Osteoblast (primary cell): ENCODE measurements around the gene CELA1. TPM values are rescaled to one million over a fixed set of nuclear protein-coding genes. Genes with fewer than 3 reads are reported as not detected.

Experiments
- DNase-seq: peaks from one replicate; pipeline ENCODE4 v3.0.0; 2011; ENCODE audit warnings: low spot score, mixed read lengths; ENCODE audit not compliant: insufficient read length; ENCODE audit errors: missing footprints
- H2AFZ ChIP-seq: 2 replicates; pipeline ENCODE4 v1.6.0; 2011; ENCODE audit warnings: mild to moderate bottlenecking, low read length
- H3K27ac ChIP-seq: 2 replicates; pipeline ENCODE4 v1.5.1; 2011; ENCODE audit warnings: mild to moderate bottlenecking, low read depth, low read length, moderate library complexity
- H3K27me3 ChIP-seq: 2 replicates; pipeline ENCODE4 v1.6.0; 2012; ENCODE audit warnings: mild to moderate bottlenecking, control low read depth, inconsistent platforms, low read length, moderate library complexity; ENCODE audit not compliant: insufficient read depth
- H3K36me3 ChIP-seq: 2 replicates; pipeline ENCODE4 v1.5.1; 2011; ENCODE audit warnings: mild to moderate bottlenecking, low read length, control low read depth, moderate library complexity; ENCODE audit not compliant: insufficient read depth
- H3K4me1 ChIP-seq: 2 replicates; pipeline ENCODE4 v1.5.1; 2011; ENCODE audit warnings: mild to moderate bottlenecking, low read length, control low read depth, moderate library complexity; ENCODE audit not compliant: insufficient read depth
- H3K4me2 ChIP-seq: 2 replicates; pipeline ENCODE4 v1.6.0; 2011; ENCODE audit warnings: mild to moderate bottlenecking, low read length; ENCODE audit not compliant: insufficient read depth
- H3K4me3 ChIP-seq: fragments of 200-600 bp; sonication (generic); 3 replicates; pipeline ENCODE4 v1.5.1; 2012; ENCODE audit warnings: mild to moderate bottlenecking, low read length, inconsistent platforms; ENCODE audit not compliant: insufficient read depth
- H3K79me2 ChIP-seq: 2 replicates; pipeline ENCODE4 v1.6.0; 2012; ENCODE audit warnings: mild to moderate bottlenecking, low read length, control low read depth, inconsistent platforms; ENCODE audit not compliant: insufficient read depth
- H3K9me3 ChIP-seq: 2 replicates; pipeline ENCODE4 v1.5.1; 2011; ENCODE audit warnings: low read depth, low read length, control low read depth
- H4K20me1 ChIP-seq: 2 replicates; pipeline ENCODE4 v1.6.0; 2012; ENCODE audit warnings: mild to moderate bottlenecking, low read length, control low read depth; ENCODE audit not compliant: insufficient read depth
- total RNA-seq: library from RNA; depleted of rRNA; stranded (reverse); fragments of >200 nt; gene quantifications from 2 replicates; pipeline ENCODE4 v1.2.3, GENCODE V29; 2012
- TF ChIP-seq, protein P1 (sequence below): IDR thresholded peaks from 2 replicates; pipeline ENCODE4 v1.5.1; 2011; ENCODE audit warnings: mild to moderate bottlenecking, low read depth, low read length, moderate library complexity; ENCODE audit errors: extremely low read depth

CELA1 gene
- total RNA-seq, 1 donor, result not detected

DNA sequence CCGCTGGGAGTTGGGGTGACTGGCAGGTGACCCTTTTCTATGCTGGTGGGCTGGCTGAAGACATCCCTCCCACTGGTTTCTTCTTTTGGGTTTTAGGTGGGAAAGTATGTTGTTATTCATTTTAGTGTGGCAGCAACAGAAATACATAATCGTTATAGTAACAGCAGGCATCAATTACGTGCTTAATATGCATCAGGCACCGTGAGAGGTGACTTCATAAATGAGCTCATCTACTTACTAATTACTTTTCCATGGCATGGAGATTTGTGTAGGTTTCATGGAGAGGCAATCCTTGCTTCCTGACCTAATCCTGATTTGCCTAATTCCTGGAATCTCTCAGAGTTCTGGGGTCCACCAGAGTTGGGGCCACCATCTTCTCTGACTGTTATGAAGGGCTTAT lies 13.4 kb upstream of the CELA1 start:
- no peak overlapping the region for H3K4me2 ChIP-seq
- no peaks in the 10 kb centered on the region for H3K36me3 ChIP-seq
- no peaks in the 10 kb centered on the region for H3K79me2 ChIP-seq
- H3K4me1 ChIP-seq, result no peaks in the 10 kb centered on the region
- no peak for DNase-seq
- H3K4me3 ChIP-seq, result no peak overlapping the region
- H2AFZ ChIP-seq, result no peak overlapping the region
- H3K27me3 ChIP-seq, result no peaks in the 10 kb centered on the region
- H3K27ac ChIP-seq, result no peak overlapping the region
- TF ChIP-seq, protein P1, sequence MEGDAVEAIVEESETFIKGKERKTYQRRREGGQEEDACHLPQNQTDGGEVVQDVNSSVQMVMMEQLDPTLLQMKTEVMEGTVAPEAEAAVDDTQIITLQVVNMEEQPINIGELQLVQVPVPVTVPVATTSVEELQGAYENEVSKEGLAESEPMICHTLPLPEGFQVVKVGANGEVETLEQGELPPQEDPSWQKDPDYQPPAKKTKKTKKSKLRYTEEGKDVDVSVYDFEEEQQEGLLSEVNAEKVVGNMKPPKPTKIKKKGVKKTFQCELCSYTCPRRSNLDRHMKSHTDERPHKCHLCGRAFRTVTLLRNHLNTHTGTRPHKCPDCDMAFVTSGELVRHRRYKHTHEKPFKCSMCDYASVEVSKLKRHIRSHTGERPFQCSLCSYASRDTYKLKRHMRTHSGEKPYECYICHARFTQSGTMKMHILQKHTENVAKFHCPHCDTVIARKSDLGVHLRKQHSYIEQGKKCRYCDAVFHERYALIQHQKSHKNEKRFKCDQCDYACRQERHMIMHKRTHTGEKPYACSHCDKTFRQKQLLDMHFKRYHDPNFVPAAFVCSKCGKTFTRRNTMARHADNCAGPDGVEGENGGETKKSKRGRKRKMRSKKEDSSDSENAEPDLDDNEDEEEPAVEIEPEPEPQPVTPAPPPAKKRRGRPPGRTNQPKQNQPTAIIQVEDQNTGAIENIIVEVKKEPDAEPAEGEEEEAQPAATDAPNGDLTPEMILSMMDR, result no peak
- no peaks in the 10 kb centered on the region for H4K20me1 ChIP-seq
- no peaks in the 10 kb centered on the region for H3K9me3 ChIP-seq

GRCh38 chr12:51358496-51358895 lies 12.0 kb upstream of the CELA1 start:
- Histone ChIP-seq H3K9me3 (no peaks in the 10 kb centered on the region), H3K79me2 (no peaks in the 10 kb centered on the region), H3K36me3 (no peaks in the 10 kb centered on the region), H4K20me1 (no peaks in the 10 kb centered on the region), H3K27me3 (no peaks in the 10 kb centered on the region), H2AFZ (no peak overlapping the region), H3K4me3 (no peak overlapping the region), H3K27ac (no peak overlapping the region), H3K4me1 (no peaks in the 10 kb centered on the region), H3K4me2 (no peak overlapping the region)
- TF ChIP-seq, protein P1, result no peak
- no peak for DNase-seq

DNA sequence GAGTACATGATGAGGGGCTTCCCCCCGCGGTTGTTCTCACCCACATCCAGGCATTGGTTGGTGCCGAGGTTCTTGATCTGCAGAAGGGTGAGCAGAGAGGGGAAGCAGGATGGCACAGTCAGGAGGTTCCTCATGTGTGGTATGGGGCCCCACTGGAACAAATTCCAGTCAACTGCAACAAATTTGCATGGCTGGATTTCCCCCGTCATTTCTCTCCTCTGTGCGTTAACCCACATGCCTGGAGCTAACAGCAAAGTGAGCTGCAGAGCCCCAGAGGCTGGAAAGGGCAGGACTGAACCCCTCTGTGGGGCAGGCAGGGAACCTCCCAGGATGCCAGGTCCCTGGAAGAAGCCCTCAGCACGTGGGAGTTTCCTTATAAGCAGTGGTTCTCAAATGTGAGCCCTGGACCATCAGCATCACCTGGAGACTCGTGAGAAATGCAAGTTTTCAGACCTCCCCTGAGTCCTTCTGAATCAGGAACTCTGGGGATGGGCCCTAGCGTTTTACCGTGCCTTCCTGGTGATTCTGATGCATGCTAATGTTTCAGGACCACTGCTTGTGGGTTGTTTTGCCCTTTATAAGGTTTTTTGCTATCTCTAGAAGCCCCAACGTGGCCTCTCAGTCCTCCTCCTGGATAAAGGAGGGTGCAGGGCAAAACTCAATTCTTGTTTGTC lies 11.0 kb upstream of the CELA1 start:
- no peaks in the 10 kb centered on the region for H3K4me1 ChIP-seq
- H3K27me3 ChIP-seq, result no peaks in the 10 kb centered on the region
- H3K4me3 ChIP-seq, result no peak overlapping the region
- H3K36me3 ChIP-seq, result no peaks in the 10 kb centered on the region
- H2AFZ ChIP-seq, result no peak overlapping the region
- TF ChIP-seq, protein P1, result no peak
- H3K9me3 ChIP-seq, result no peaks in the 10 kb centered on the region
- no peak for DNase-seq
- no peaks in the 10 kb centered on the region for H3K79me2 ChIP-seq
- no peaks in the 10 kb centered on the region for H4K20me1 ChIP-seq
- H3K27ac ChIP-seq, result no peak overlapping the region
- H3K4me2 ChIP-seq, result no peak overlapping the region

DNA sequence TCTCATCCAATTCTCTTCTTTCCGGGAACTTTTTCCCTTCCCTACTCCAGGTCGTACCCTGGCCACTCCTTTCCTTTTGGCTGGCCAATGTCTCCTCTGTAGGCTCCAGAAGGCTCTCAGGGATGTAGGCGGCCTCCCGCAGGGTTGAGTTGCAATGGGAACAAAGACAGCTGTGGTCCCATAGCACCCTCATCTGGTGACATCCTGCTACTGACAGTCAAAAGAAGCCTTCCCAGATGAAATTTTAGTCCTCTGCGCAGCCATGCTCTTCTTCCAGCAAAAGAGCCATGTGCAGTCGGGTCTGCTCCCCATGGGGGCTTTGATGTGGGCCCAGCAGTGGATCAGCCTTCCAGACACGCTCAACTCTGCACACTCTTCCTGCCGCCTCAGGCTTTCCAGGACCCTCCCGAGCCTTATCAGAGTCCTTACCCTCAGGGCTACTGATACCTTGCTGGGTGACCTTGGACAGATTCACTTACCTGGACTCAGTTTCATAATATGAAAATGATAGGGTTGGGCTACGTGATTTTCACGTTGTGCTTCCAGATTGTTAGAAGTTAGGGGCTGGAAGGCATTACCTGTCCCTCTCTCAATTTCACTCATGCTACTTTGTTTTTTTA lies 5.5 kb upstream of the CELA1 start:
- Histone ChIP-seq H4K20me1 (no peaks in the 10 kb centered on the region), H3K4me3 (no peak overlapping the region), H2AFZ (no peak overlapping the region), H3K27ac (no peak overlapping the region), H3K27me3 (no peaks in the 10 kb centered on the region), H3K36me3 (no peaks in the 10 kb centered on the region), H3K9me3 (no peaks in the 10 kb centered on the region), H3K4me2 (no peak overlapping the region), H3K4me1 (peaks cover 9% of the 10 kb centered on the region), H3K79me2 (no peaks in the 10 kb centered on the region)
- peak; percentile 80 for DNase-seq
- TF ChIP-seq, protein P1, result peak; percentile 95
